SK-N-SH (cell line): Measurements from ENCODE around the gene FLNA. TPM values are rescaled to one million over a fixed set of nuclear protein-coding genes. Genes with fewer than 3 reads are reported as not detected.

Experiments used
- CTCF ChIA-PET: fragments of 300-600, 350-600 bp; formaldehyde crosslinking; extraction: SDS; loops from one replicate; lab custom pipeline; 2021; lab: Yijun Ruan, JAX
- POLR2A ChIA-PET: fragments of 350-600 bp; sonication (Branson Sonifier 250); formaldehyde crosslinking; extraction: SDS; loops from one replicate; lab custom pipeline; 2020; ENCODE audit warnings: antibody characterized with exemption, inconsistent platforms; lab: Yijun Ruan, JAX
- DNase-seq: peaks from one replicate; pipeline ENCODE4 v3.0.0; 2012
- H2AFZ ChIP-seq: fragments of 200-600 bp; sonication (generic); 2 replicates; pipeline ENCODE4 v1.8.1; 2016; ENCODE audit warnings: antibody characterized with exemption, mild to moderate bottlenecking, low read depth
- H3F3A ChIP-seq: fragments of 200-600 bp; sonication (generic); replicated peaks from 2 replicates; pipeline ENCODE3; 2016; ENCODE audit warnings: antibody characterized with exemption, mild to moderate bottlenecking; ENCODE audit not compliant: insufficient read depth
- H3K27ac ChIP-seq, 2 experiments: fragments of 200-500 bp in 1 of 2; fragments of 200-600 bp in 1 of 2; sonication (Bioruptor generic) in 1 of 2; sonication (generic), shearing (Covaris generic) in 1 of 2; 2 replicates each; pipeline versions ENCODE4 v1.5.1 to v1.6.1; 2014 to 2016; ENCODE audit warnings: low read depth in 2 of 2, inconsistent platforms in 1 of 2, low read length in 1 of 2, mild to moderate bottlenecking in 1 of 2, mixed read lengths in 1 of 2
- H3K27me3 ChIP-seq: fragments of 200-600 bp; sonication (generic), shearing (Covaris generic); 2 replicates; pipeline ENCODE4 v1.6.1; 2016; ENCODE audit warnings: mixed run types; ENCODE audit not compliant: insufficient read depth
- H3K36me3 ChIP-seq, 2 experiments: fragments of 200-500 bp in 1 of 2; fragments of 200-600 bp in 1 of 2; sonication (Bioruptor generic) in 1 of 2; sonication (generic) in 1 of 2; replicated peaks in 1 of 2; 2 replicates each; pipeline versions ENCODE3 to v1.5.1; 2014 to 2016; ENCODE audit warnings: low read length in 1 of 2, mild to moderate bottlenecking in 1 of 2; ENCODE audit not compliant: insufficient read depth in 2 of 2, control insufficient read depth in 1 of 2
- H3K4me1 ChIP-seq, 2 experiments: fragments of 200-500 bp in 1 of 2; fragments of 200-600 bp in 1 of 2; sonication (Bioruptor generic) in 1 of 2; sonication (generic), shearing (Covaris generic) in 1 of 2; 2 replicates each; pipeline versions ENCODE4 v1.5.1 to v1.6.1; 2014 to 2016; ENCODE audit warnings: low read depth in 1 of 2, low read length in 1 of 2, mixed run types in 1 of 2; ENCODE audit not compliant: insufficient read depth in 2 of 2, control insufficient read depth in 1 of 2
- H3K4me2 ChIP-seq: fragments of 200-600 bp; sonication (generic), shearing (Covaris generic); 2 replicates; pipeline ENCODE4 v1.6.1; 2017; ENCODE audit warnings: mixed run types
- H3K4me3 ChIP-seq, 2 experiments: fragments of 200-500 bp in 1 of 2; fragments of 200-600 bp in 1 of 2; sonication (Bioruptor generic) in 1 of 2; sonication (generic), shearing (Covaris generic) in 1 of 2; 2 replicates each; pipeline versions ENCODE4 v1.5.1 to v1.8.1; 2014 to 2016; ENCODE audit warnings: low read depth in 2 of 2, inconsistent platforms in 1 of 2, low read length in 1 of 2, mild to moderate bottlenecking in 1 of 2, mixed read lengths in 1 of 2, moderate library complexity in 1 of 2
- H3K79me2 ChIP-seq: fragments of 200-600 bp; sonication (generic); 2 replicates; pipeline ENCODE4 v1.8.1; 2017; ENCODE audit warnings: mild to moderate bottlenecking; ENCODE audit not compliant: insufficient read depth
- H3K9ac ChIP-seq: fragments of 200-600 bp; sonication (generic); 2 replicates; pipeline ENCODE4 v1.6.1; 2017; ENCODE audit warnings: mixed run types
- H3K9me2 ChIP-seq: fragments of 200-600 bp; sonication (generic); 2 replicates; pipeline ENCODE4 v1.6.1; 2017; ENCODE audit warnings: mixed run types
- H3K9me3 ChIP-seq: fragments of 200-600 bp; sonication (generic); 2 replicates; pipeline ENCODE4 v1.6.1; 2017; ENCODE audit warnings: mixed run types, mild to moderate bottlenecking, moderate library complexity
- H4K20me1 ChIP-seq: fragments of 200-600 bp; sonication (generic); 2 replicates; pipeline ENCODE4 v1.6.1; 2017; ENCODE audit warnings: mild to moderate bottlenecking, mixed run types; ENCODE audit not compliant: insufficient read depth
- CHD2 ChIP-seq: fragments of 150-350 bp; IDR thresholded peaks from 2 replicates; pipeline ENCODE4 v1.6.1; 2018; ENCODE audit warnings: low read length; ENCODE audit not compliant: partially characterized antibody
- EP300 ChIP-seq, 2 experiments: IDR thresholded peaks; 2 replicates each; pipeline versions ENCODE4 v1.4.0 to v1.6.1; 2012; ENCODE audit warnings: borderline replicate concordance in 1 of 2, low read depth in 1 of 2, low read length in 1 of 2
- EZH2phosphoT487 ChIP-seq: fragments of 200-600 bp; sonication (generic); IDR thresholded peaks from 2 replicates; pipeline ENCODE4 v1.6.1; 2017; ENCODE audit warnings: low read depth, mixed run types, mild to moderate bottlenecking, antibody characterized with exemption, moderate library complexity, borderline replicate concordance
- FOSL2 ChIP-seq: IDR thresholded peaks from 2 replicates; pipeline ENCODE4 v1.4.0; 2012; ENCODE audit warnings: low read depth, mild to moderate bottlenecking, moderate library complexity, borderline replicate concordance
- FOXJ3 ChIP-seq: sonication (generic); formaldehyde crosslinking; IDR thresholded peaks from 2 replicates; pipeline ENCODE4 v1.5.1; 2020; ENCODE audit warnings: mild to moderate bottlenecking, missing genetic modification reagents
- FOXM1 ChIP-seq: IDR thresholded peaks from 2 replicates; pipeline ENCODE4 v1.4.0; 2012; ENCODE audit warnings: low read depth, mild to moderate bottlenecking
- GABPA ChIP-seq: IDR thresholded peaks from 2 replicates; pipeline ENCODE4 v1.4.0; 2012; ENCODE audit warnings: low read depth, mild to moderate bottlenecking
- GATA2 ChIP-seq: sonication (generic); formaldehyde crosslinking; IDR thresholded peaks from 2 replicates; pipeline ENCODE4 v1.5.0; 2020; ENCODE audit warnings: mild to moderate bottlenecking, missing genetic modification reagents
- IRF3 ChIP-seq: fragments of 150-350 bp; IDR thresholded peaks from 2 replicates; pipeline ENCODE4 v1.6.1; 2016; ENCODE audit warnings: mild to moderate bottlenecking, low read depth, low read length
- JUND ChIP-seq: IDR thresholded peaks from 2 replicates; pipeline ENCODE4 v1.4.0; 2012
- MAX ChIP-seq: IDR thresholded peaks from 2 replicates; pipeline ENCODE4 v1.4.0; 2012; ENCODE audit warnings: low read depth
- MXI1 ChIP-seq: IDR thresholded peaks from 2 replicates; pipeline ENCODE4 v1.6.1; 2012; ENCODE audit warnings: mild to moderate bottlenecking, low read depth, low read length, improper control_type of control experiment
- NFIC ChIP-seq: IDR thresholded peaks from 2 replicates; pipeline ENCODE4 v1.4.0; 2012; ENCODE audit warnings: borderline replicate concordance
- NRF1 ChIP-seq: IDR thresholded peaks from 2 replicates; pipeline ENCODE4 v1.6.1; 2012; ENCODE audit warnings: low read depth, mild to moderate bottlenecking, low read length
- PBX3 ChIP-seq: IDR thresholded peaks from 2 replicates; pipeline ENCODE4; 2012
- TCF12 ChIP-seq: IDR thresholded peaks from 2 replicates; pipeline ENCODE4 v1.4.0; 2012
- USF2 ChIP-seq: fragments of 150-350 bp; IDR thresholded peaks from 2 replicates; pipeline ENCODE4 v1.6.1; 2017; ENCODE audit warnings: antibody characterized with exemption, low read length, low read depth, borderline replicate concordance
- YY1 ChIP-seq: IDR thresholded peaks from 2 replicates; pipeline ENCODE4 v1.4.0; 2012; ENCODE audit warnings: low read depth, mild to moderate bottlenecking
- WGBS: methylation state at CpG from one replicate; pipeline ENCODE4 v1.1.6; 2017; ENCODE audit warnings: low lambda C conversion rate; 5-methylcytosine and 5-hydroxymethylcytosine counted together
- polyA plus RNA-seq, 3 experiments: library from polyadenylated mRNA; depleted of rRNA; stranded (reverse); fragments of >200 nt; gene quantifications; 2 replicates each; pipeline ENCODE4 v1.2.3, GENCODE V29; 2012

Gene FLNA
- polyA plus RNA-seq, 1 of the 3 experiments (the other 2 are of a cell fraction): 550 TPM

- Histone ChIP-seq H3K79me2 (peaks cover 37% of the 10 kb centered on the region), H4K20me1 (peaks cover 100% of the 10 kb centered on the region), H3K36me3 (peaks cover 6 to 78% of the 10 kb centered on the region in 2 experiments), H2AFZ (no peak overlapping the region), H3K27me3 (no peaks in the 10 kb centered on the region), H3F3A (peaks cover 54% of the 10 kb centered on the region), H3K4me3 (no peak overlapping the region), H3K4me2 (no peak overlapping the region), H3K4me1 (no peaks in the 10 kb centered on the region), H3K9me3 (no peaks in the 10 kb centered on the region), H3K9ac (no peak overlapping the region), H3K9me2 (no peaks in the 10 kb centered on the region), H3K27ac (no peak overlapping the region)
- ChIA-PET POLR2A (no interaction called here), CTCF (interaction anchor here (0.7 kb wide), 1 partner anchor 8 kb away, joined by 3 read pairs; no protein-coding TSS in a partner anchor)
- TF ChIP-seq NFIC (no peak), NRF1 (no peak), FOXJ3 (CRISPR knock-in tag) (no peak), CHD2 (no peak), GABPA (no peak), MXI1 (no peak), IRF3 (no peak), EZH2phosphoT487 (no peak), PBX3 (no peak), EP300 (IDR thresholded peaks at IDR 0.05; ENCODE audit: borderline replicate concordance in 1 of 2, low read depth in 1 of 2, low read length in 1 of 2) (no peak), GATA2 (CRISPR knock-in tag) (no peak), FOXM1 (no peak), MAX (no peak), FOSL2 (no peak), YY1 (no peak), TCF12 (no peak), JUND (no peak), USF2 (no peak)
- 77% methylated on average over 16 of the region's 30 CpGs for WGBS
- no peak for DNase-seq
Measured at GRCh38 chrX:154355094-154355775, 19.2 kb downstream of the FLNA start.
